GM12875 (cell line): ENCODE measurements around the gene ADK.
"Not testable (repeated sequence)": the region's sequence is repeated elsewhere in the genome, so short reads cannot be mapped to it uniquely, and the experiment has no call there.

Source experiments
- H3K4me3 ChIP-seq: one replicate; pipeline ENCODE4 v1.5.1; 2011; ENCODE audit warnings: low read depth, low read length, control low read depth
- TF ChIP-seq, protein P1 (sequence below): IDR thresholded peaks from 2 replicates; pipeline ENCODE4 v1.5.1; 2011; ENCODE audit warnings: low read depth, mild to moderate bottlenecking, control low read depth, inconsistent platforms, low read length, moderate library complexity, borderline replicate concordance; ENCODE audit not compliant: insufficient read depth

Gene ADK

DNA sequence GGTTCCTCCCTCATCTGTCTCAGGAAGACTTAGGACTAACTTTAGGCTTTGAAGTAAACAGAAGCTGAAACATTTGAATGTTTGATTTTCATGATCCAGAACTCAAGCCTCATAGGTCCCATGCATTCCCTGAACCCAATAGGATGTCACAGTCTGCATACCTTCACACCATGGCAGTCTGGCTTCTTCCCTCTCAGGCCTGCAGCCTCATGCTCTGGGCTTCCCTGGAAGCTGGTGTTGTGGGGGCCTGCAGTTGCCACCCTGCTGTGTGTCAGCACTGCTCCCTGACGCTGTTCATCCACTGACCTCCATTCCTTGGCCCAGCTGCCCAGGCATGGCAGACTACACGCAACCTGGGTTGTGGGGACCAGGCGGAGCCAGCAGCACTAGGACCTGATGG is 407.9 kb downstream of the ADK start:
- TF ChIP-seq, protein P1, sequence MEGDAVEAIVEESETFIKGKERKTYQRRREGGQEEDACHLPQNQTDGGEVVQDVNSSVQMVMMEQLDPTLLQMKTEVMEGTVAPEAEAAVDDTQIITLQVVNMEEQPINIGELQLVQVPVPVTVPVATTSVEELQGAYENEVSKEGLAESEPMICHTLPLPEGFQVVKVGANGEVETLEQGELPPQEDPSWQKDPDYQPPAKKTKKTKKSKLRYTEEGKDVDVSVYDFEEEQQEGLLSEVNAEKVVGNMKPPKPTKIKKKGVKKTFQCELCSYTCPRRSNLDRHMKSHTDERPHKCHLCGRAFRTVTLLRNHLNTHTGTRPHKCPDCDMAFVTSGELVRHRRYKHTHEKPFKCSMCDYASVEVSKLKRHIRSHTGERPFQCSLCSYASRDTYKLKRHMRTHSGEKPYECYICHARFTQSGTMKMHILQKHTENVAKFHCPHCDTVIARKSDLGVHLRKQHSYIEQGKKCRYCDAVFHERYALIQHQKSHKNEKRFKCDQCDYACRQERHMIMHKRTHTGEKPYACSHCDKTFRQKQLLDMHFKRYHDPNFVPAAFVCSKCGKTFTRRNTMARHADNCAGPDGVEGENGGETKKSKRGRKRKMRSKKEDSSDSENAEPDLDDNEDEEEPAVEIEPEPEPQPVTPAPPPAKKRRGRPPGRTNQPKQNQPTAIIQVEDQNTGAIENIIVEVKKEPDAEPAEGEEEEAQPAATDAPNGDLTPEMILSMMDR = no peak
- no peak overlapping the region for H3K4me3 ChIP-seq

- not testable (repeated sequence) for H3K4me3 ChIP-seq
These were observed 417.9 kb downstream of the ADK start for GRCh38 chr10:74568896-74569295.

DNA sequence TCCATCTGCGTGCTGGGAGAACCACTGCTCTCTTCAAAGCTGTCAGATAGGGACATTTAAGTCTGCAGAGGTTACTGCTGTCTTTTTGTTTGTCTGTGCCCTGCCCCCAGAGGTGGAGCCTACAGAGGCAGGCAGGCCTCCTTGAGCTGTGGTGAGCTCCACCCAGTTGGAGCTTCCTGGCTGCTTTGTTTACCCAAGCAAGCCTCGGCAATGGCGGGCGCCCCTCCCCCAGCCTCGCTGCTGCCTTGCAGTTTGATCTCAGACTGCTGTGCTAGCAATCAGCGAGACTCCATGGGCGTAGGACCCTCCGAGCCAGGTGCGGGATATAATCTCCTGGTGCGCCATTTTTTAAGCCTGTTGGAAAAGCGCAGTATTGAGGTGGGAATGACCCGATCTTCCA is 422.5 kb downstream of the ADK start:
- H3K4me3 ChIP-seq = not testable (repeated sequence)

DNA sequence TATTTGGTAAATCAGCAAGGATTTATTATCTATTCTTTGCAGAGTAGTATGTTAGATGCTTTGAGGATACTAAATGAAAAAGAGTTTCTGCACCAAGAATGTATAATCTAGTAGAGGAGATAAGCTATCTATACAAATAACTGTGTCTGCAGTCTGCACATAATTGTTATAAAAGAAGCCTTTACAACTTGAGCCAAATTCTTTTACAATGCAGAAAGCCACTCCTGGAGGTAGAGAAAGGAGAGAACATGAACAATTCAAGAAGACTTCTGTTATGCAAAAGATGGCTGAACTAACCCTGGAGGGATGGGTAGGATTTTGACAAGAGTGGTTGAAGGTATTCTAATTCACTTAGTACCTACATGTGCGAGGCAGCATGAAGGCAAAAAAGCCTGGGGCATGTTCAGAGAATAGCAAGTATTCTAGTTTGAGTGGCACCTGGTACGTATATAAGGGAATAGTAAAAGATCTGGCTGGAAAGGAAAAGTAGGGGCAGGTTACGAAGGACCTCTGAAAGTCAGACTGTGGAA is 424.2 kb downstream of the ADK start:
- TF ChIP-seq, protein P1 = no peak
- no peak overlapping the region for H3K4me3 ChIP-seq

GRCh38 chr10:74575912-74576311 is 424.9 kb downstream of the ADK start:
- H3K4me3 ChIP-seq = no peak overlapping the region
- TF ChIP-seq, protein P1 = no peak

DNA sequence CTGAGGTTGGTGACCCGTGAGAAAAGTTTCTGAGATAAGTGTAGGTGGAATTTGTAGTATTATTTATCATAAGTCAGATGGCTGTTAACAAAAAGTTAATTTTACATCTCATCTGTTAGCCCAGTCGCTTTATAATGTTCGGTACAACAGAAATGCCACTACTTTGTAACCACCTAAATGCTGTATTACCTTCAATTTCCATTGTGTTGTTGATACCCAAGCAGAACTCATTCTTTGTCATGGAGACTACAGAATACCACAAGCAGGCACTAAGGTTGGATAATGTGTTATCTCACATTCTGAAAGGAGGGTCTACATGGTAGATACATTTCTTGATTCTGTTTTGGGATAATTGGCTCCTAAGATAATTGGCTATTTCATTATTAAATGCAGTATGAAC is 425.6 kb downstream of the ADK start:
- H3K4me3 ChIP-seq = no peak overlapping the region
- TF ChIP-seq, protein P1 = no peak

GRCh38 chr10:74580438-74580837 is 429.4 kb downstream of the ADK start:
- not testable (repeated sequence) for H3K4me3 ChIP-seq

DNA sequence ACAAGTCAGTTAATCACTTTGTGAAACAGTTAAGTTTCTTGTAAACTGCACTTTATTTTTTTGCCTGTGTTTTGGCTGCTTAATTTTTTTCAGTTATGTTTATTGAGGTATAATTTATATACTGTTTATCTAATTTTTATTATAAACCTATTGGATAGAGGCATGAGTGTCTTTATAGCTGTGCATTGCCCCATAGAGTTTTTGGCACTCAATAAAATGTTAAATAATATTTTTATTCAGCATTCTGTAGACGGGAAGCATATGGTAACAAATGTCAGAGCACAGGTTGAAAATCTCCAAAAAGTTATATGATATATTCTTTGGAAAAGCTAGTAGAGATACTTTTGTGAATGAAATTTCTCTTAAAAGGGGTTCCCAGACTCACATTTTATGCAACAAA is 431.5 kb downstream of the ADK start:
- no peak overlapping the region for H3K4me3 ChIP-seq
- TF ChIP-seq, protein P1 = no peak
